ENCODE data around the gene CHIA. TPM values are rescaled to one million over a fixed set of nuclear protein-coding genes. Genes with fewer than 3 reads are reported as not detected.

The CHIA gene
- total and polyA plus RNA-seq, 9 of the 15 experiments (the other 6 are each of a cell fraction or from before 2014, with no cell fraction given), result not detected

- peak; percentile 98 for TF ChIP-seq TFAP4 (CRISPR knock-in tag; IDR thresholded peaks at IDR 0.05; ENCODE audit: borderline replicate concordance)
- TF ChIP-seq TOE1 (IDR thresholded peaks at IDR 0.05; ENCODE audit: borderline replicate concordance), result peak; percentile 56; the same call in 1 of the 2 replicates
- TF ChIP-seq TOE1 (CRISPR knock-in tag; IDR thresholded peaks at IDR 0.05; ENCODE audit: borderline replicate concordance, low read depth), result no peak
- no peak for TF ChIP-seq C11orf30 (IDR thresholded peaks at IDR 0.05; ENCODE audit: low read depth)
- TF ChIP-seq PKNOX1 (IDR thresholded peaks at IDR 0.05), result peak; percentile 93
- TF ChIP-seq MXD1 (CRISPR knock-in tag; IDR thresholded peaks at IDR 0.05; ENCODE audit: borderline replicate concordance, poor library complexity, severe bottlenecking), result no peak
- TF ChIP-seq FOXA1 (IDR thresholded peaks at IDR 0.05; ENCODE audit: borderline replicate concordance), result no peak
- TF ChIP-seq ZNF780A (CRISPR knock-in tag; IDR thresholded peaks at IDR 0.05), result no peak
- no peak for TF ChIP-seq STAT5B (CRISPR knock-in tag; IDR thresholded peaks at IDR 0.05)
- no peak for TF ChIP-seq ZNF197 (CRISPR knock-in tag; IDR thresholded peaks at IDR 0.05; ENCODE audit: low read depth)
- TF ChIP-seq MAX (CRISPR knock-in tag; IDR thresholded peaks at IDR 0.05), result no peak
- TF ChIP-seq MEF2A (IDR thresholded peaks at IDR 0.05; ENCODE audit: control insufficient read depth, low read depth, low read length), result no peak
- no peak; the same call in 1 of the 2 replicates for TF ChIP-seq DMBX1 (CRISPR knock-in tag; IDR thresholded peaks at IDR 0.05; ENCODE audit: borderline replicate concordance)
- no peak for TF ChIP-seq ZBTB7A (IDR thresholded peaks at IDR 0.05; ENCODE audit: borderline replicate concordance, control insufficient read depth, low read depth, low read length)
- no peak for TF ChIP-seq RBBP5 (IDR thresholded peaks at IDR 0.05; ENCODE audit: borderline replicate concordance, insufficient read depth, low read length, poor library complexity, severe bottlenecking)
- no peak for TF ChIP-seq ZNF586 (CRISPR knock-in tag; conservative IDR thresholded peaks at IDR 0.05)
- TF ChIP-seq CHD4 (IDR thresholded peaks at IDR 0.05; ENCODE audit: insufficient read depth, insufficient replicate concordance, low read depth, low read length, poor library complexity, severe bottlenecking), result no peak
- TF ChIP-seq HCFC1 (IDR thresholded peaks at IDR 0.05; ENCODE audit: low read depth, low read length), result no peak
- no peak for TF ChIP-seq ZNF280B (CRISPR knock-in tag; IDR thresholded peaks at IDR 0.05)
- TF ChIP-seq ETV5 (CRISPR knock-in tag; IDR thresholded peaks at IDR 0.05; ENCODE audit: low read depth), result no peak
- no peak for TF ChIP-seq CBX2 (IDR thresholded peaks at IDR 0.05; ENCODE audit: insufficient read depth, low read length, poor library complexity, severe bottlenecking)
These were observed 55.6 kb downstream of the CHIA start (continued) for GRCh38 chr1:111346089-111346885.
